Keratinocyte (primary cell): ENCODE measurements around the gene FASN. TPM values are rescaled to one million over a fixed set of nuclear protein-coding genes. Genes with fewer than 3 reads are reported as not detected.

Experiments used
- DNase-seq: peaks from one replicate; pipeline ENCODE4 v3.0.0-alpha.2; 2011; ENCODE audit warnings: low read depth, missing footprints, low spot score
- FAIRE-seq: peaks from 2 replicates; lab custom pipeline; 2011; peaks lifted over from hg19 to GRCh38; lab: Jason Lieb, UNC
- H2AFZ ChIP-seq: 2 replicates; pipeline ENCODE4 v1.6.0; 2012; ENCODE audit warnings: low read length, control low read depth, inconsistent platforms; ENCODE audit not compliant: control insufficient read depth
- H3K27ac ChIP-seq: 2 replicates; pipeline ENCODE4 v1.5.1; 2011; ENCODE audit warnings: low read length; ENCODE audit not compliant: control insufficient read depth, insufficient read depth
- H3K27me3 ChIP-seq: 3 replicates; pipeline ENCODE4 v1.6.0; 2011; ENCODE audit warnings: low read length; ENCODE audit not compliant: control insufficient read depth, insufficient read depth; ENCODE audit errors: extremely low read depth
- H3K36me3 ChIP-seq, 2 experiments: 2 replicates in 1 of 2; 3 replicates in 1 of 2; pipeline ENCODE4 v1.5.1; 2011; ENCODE audit warnings: low read length in 2 of 2, mild to moderate bottlenecking in 1 of 2; ENCODE audit not compliant: control insufficient read depth in 2 of 2, insufficient read depth in 2 of 2; ENCODE audit errors: extremely low read depth in 1 of 2
- H3K4me1 ChIP-seq: 3 replicates; pipeline ENCODE4 v1.5.1; 2011; ENCODE audit warnings: low read length; ENCODE audit not compliant: control insufficient read depth, insufficient read depth; ENCODE audit errors: extremely low read depth
- H3K4me2 ChIP-seq: 3 replicates; pipeline ENCODE4 v1.6.0; 2011; ENCODE audit warnings: low read depth, low read length; ENCODE audit not compliant: control insufficient read depth, insufficient read depth; ENCODE audit errors: extremely low read depth
- H3K4me3 ChIP-seq, 3 experiments: fragments of 200-600 bp in 1 of 3; sonication (generic) in 1 of 3; 2 replicates in 2 of 3; 3 replicates in 1 of 3; pipeline ENCODE4 v1.5.1; 2011 to 2016; ENCODE audit warnings: low read length in 3 of 3, mild to moderate bottlenecking in 3 of 3, control low read depth in 2 of 3, inconsistent platforms in 1 of 3, low read depth in 1 of 3, mixed read lengths in 1 of 3, mixed run types in 1 of 3, moderate library complexity in 1 of 3; ENCODE audit not compliant: control insufficient read depth in 2 of 3, insufficient read depth in 2 of 3; ENCODE audit errors: extremely low read depth in 1 of 3
- H3K79me2 ChIP-seq: 2 replicates; pipeline ENCODE4 v1.6.0; 2012; ENCODE audit warnings: low read length; ENCODE audit not compliant: control insufficient read depth, insufficient read depth
- H3K9ac ChIP-seq: 3 replicates; pipeline ENCODE4 v1.6.0; 2011; ENCODE audit warnings: low read length; ENCODE audit not compliant: control insufficient read depth, insufficient read depth; ENCODE audit errors: extremely low read depth
- H3K9me1 ChIP-seq: 3 replicates; pipeline ENCODE4 v1.6.0; 2011; ENCODE audit warnings: low read length; ENCODE audit not compliant: control insufficient read depth, insufficient read depth; ENCODE audit errors: extremely low read depth
- H3K9me3 ChIP-seq: 2 replicates; pipeline ENCODE4 v1.5.1; 2012; ENCODE audit warnings: low read depth, low read length; ENCODE audit not compliant: control insufficient read depth
- H4K20me1 ChIP-seq: 3 replicates; pipeline ENCODE4 v1.6.0; 2011; ENCODE audit warnings: low read length; ENCODE audit not compliant: control insufficient read depth, insufficient read depth; ENCODE audit errors: extremely low read depth
- CTCF ChIP-seq, 3 experiments: IDR thresholded peaks in 1 of 3; conservative IDR thresholded peaks in 1 of 3; optimal IDR thresholded peaks in 1 of 3; 2 replicates in 2 of 3; 3 replicates in 1 of 3; pipeline versions ENCODE3 to v1.5.1; 2011; ENCODE audit warnings: low read length in 3 of 3, mild to moderate bottlenecking in 3 of 3, moderate library complexity in 2 of 3, control low read depth in 1 of 3, inconsistent platforms in 1 of 3; ENCODE audit not compliant: insufficient read depth in 2 of 3; ENCODE audit errors: extremely low read depth in 1 of 3
- EZH2 ChIP-seq: IDR thresholded peaks from one replicate; pipeline ENCODE4 v1.6.1; 2012; ENCODE audit warnings: inconsistent platforms, mild to moderate bottlenecking, low read length, moderate library complexity
- dilution Hi-C: fragments of 300-500 bp; cut with MboI; formaldehyde crosslinking; loops from one replicate; pipeline ENCODE4 v1.7.0; 2020; ENCODE audit warnings: low sequenced_read_pairs; ENCODE audit not compliant: extremely low pct_ligation_motif_present
- polyA minus RNA-seq, 3 experiments: library from RNA; depleted of rRNA, polyadenylated mRNA; stranded (reverse); fragments of >200 nt; gene quantifications; 1 replicate in 1 of 3; 2 replicates in 1 of 3; 3 replicates in 1 of 3; pipeline ENCODE4 v1.2.3, GENCODE V29; 2011
- polyA plus RNA-seq, 5 experiments: library from polyadenylated mRNA; depleted of rRNA in 3 of 5; stranded (reverse) in 3 of 5; stranded (forward) in 1 of 5; unstranded in 1 of 5; fragments of >200 nt; gene quantifications; 1 replicate in 1 of 5; 2 replicates in 3 of 5; 3 replicates in 1 of 5; pipeline versions ENCODE4 v1.2.1 to v1.2.3, GENCODE V29; 2011 to 2012; ENCODE audit warnings: missing spikeins in 2 of 5, low read depth in 1 of 5, low replicate concordance in 1 of 5

Gene FASN
- 44.7 to 137 TPM (median 55.7 TPM) in 3 replicates for polyA plus RNA-seq
- 54.4 TPM for polyA plus RNA-seq (2011; ENCODE audit: low read depth)
- polyA plus RNA-seq (2011; cell fraction: cytosol; rRNA removed) = 40.9 and 142 TPM in 2 replicates
- 190 and 294 TPM in 2 replicates for polyA plus RNA-seq (2011; cell fraction: nucleus; rRNA removed)
- 53.9 and 385 TPM in 2 replicates for polyA plus RNA-seq (2012; ENCODE audit: low replicate concordance)
- 134 to 602 TPM (median 159 TPM) in 3 replicates for polyA minus RNA-seq
- 642 TPM for polyA minus RNA-seq (2011; cell fraction: cytosol; rRNA and poly(A)+ RNA removed)
- polyA minus RNA-seq (2011; cell fraction: nucleus; rRNA and poly(A)+ RNA removed) = 467 and 561 TPM in 2 replicates

- peaks cover 40% of the 10 kb centered on the region for H3K79me2 ChIP-seq
Observed at GRCh38 chr17:82098169-82098938, at the start of gene FASN. Gene FASN (minus strand): TSS chr17:82098236. CDS start chr17:82096445, 1,791 bp downstream.

More at GRCh38 chr17:82098169-82098938, at the start of gene FASN:
- no peak for FAIRE-seq
- H3K9me1 ChIP-seq = no peaks in the 10 kb centered on the region
- H3K4me2 ChIP-seq = peak within 1 kb of the TSS; percentile 93
- TF ChIP-seq EZH2 = no peak
- peak; percentile 19 to 69 (median 63) for TF ChIP-seq CTCF (optimal IDR thresholded peaks at IDR 0.05 in 1 of 3, IDR thresholded peaks at IDR 0.05 in 1 of 3, conservative IDR thresholded peaks at IDR 0.05 in 1 of 3; ENCODE audit: extremely low read depth in 1 of 3, insufficient read depth in 2 of 3, low read length in 3 of 3)
- peaks cover 29% of the 10 kb centered on the region for H3K4me1 ChIP-seq
- H3K27me3 ChIP-seq = no peaks in the 10 kb centered on the region
- peak within 1 kb of the TSS; percentile 76 to 85 (median 83) for H3K4me3 ChIP-seq
- peak within 1 kb of the TSS; percentile 81 for H3K9ac ChIP-seq
- H3K9me3 ChIP-seq = no peaks in the 10 kb centered on the region
- H3K27ac ChIP-seq = peak within 1 kb of the TSS; percentile 72
- peaks cover 24% of the 10 kb centered on the region for H4K20me1 ChIP-seq
- DNase-seq = peak; percentile 58
- peak within 1 kb of the TSS; percentile 46 for H2AFZ ChIP-seq
- dilution Hi-C loops = no loop called here
- H3K36me3 ChIP-seq = peaks cover 12 to 20% of the 10 kb centered on the region in 2 experiments
